ENCODE measurements around the gene FGD4.

The FGD4 gene

GRCh38 chr12:32515137-32515873, 115.9 kb downstream of the FGD4 start:
- Histone ChIP-seq H3K27me3 (ENCODE audit: insufficient read depth, low read length, poor library complexity) (no peaks in the 10 kb centered on the region), H3K9ac (ENCODE audit: low read depth, low read length) (no peak overlapping the region), H4K20me1 (ENCODE audit: insufficient read depth, low read length) (no peaks in the 10 kb centered on the region), H3K4me3 (ENCODE audit: low read depth in 1 of 2, low read length in 2 of 2) (no peak overlapping the region), H3K4me1 (ENCODE audit: insufficient read depth, low read length) (no peaks in the 10 kb centered on the region), H3K9me3 (ENCODE audit: insufficient read depth, low read length, severe bottlenecking) (no peaks in the 10 kb centered on the region), H3K36me3 (ENCODE audit: insufficient read depth, low read length) (no peaks in the 10 kb centered on the region), H3K4me2 (ENCODE audit: insufficient read depth, low read length) (no peak overlapping the region), H2AFZ (ENCODE audit: low read depth, low read length) (no peak overlapping the region), H3K27ac (ENCODE audit: low read length) (no peak overlapping the region), H3K79me2 (ENCODE audit: insufficient read depth, low read length) (no peaks in the 10 kb centered on the region)
- ATAC-seq (ENCODE audit: insufficient read depth, low read depth) (no peak), DNase-seq (no peak)
- TF ChIP-seq CTCF (IDR thresholded peaks at IDR 0.05; ENCODE audit: borderline replicate concordance, extremely low read depth, low read length, poor library complexity, severe bottlenecking) = no peak
- TF ChIP-seq EZH2 (IDR thresholded peaks at IDR 0.05; ENCODE audit: borderline replicate concordance, low read depth, low read length, severe bottlenecking) = no peak

- TF ChIP-seq EZH2 (IDR thresholded peaks at IDR 0.05; ENCODE audit: borderline replicate concordance, low read depth, low read length, severe bottlenecking) (no peak), CTCF (IDR thresholded peaks at IDR 0.05; ENCODE audit: borderline replicate concordance, extremely low read depth, low read length, poor library complexity, severe bottlenecking) (no peak)
- no peaks in the 10 kb centered on the region for H3K36me3 ChIP-seq (ENCODE audit: insufficient read depth, low read length)
- H3K9ac ChIP-seq (ENCODE audit: low read depth, low read length) = no peak overlapping the region
- no peaks in the 10 kb centered on the region for H4K20me1 ChIP-seq (ENCODE audit: insufficient read depth, low read length)
- H3K4me1 ChIP-seq (ENCODE audit: insufficient read depth, low read length) = no peaks in the 10 kb centered on the region
- H3K27me3 ChIP-seq (ENCODE audit: insufficient read depth, low read length, poor library complexity) = no peaks in the 10 kb centered on the region
- no peaks in the 10 kb centered on the region for H3K9me3 ChIP-seq (ENCODE audit: insufficient read depth, low read length, severe bottlenecking)
- H3K4me3 ChIP-seq (ENCODE audit: low read depth in 1 of 2, low read length in 2 of 2) = no peak overlapping the region
- DNase-seq = no peak
- no peak for ATAC-seq (ENCODE audit: insufficient read depth, low read depth)
- H3K79me2 ChIP-seq (ENCODE audit: insufficient read depth, low read length) = no peaks in the 10 kb centered on the region
- no peak overlapping the region for H2AFZ ChIP-seq (ENCODE audit: low read depth, low read length)
- H3K4me2 ChIP-seq (ENCODE audit: insufficient read depth, low read length) = no peak overlapping the region
- H3K27ac ChIP-seq (ENCODE audit: low read length) = no peak overlapping the region
These were observed 116.9 kb downstream of the FGD4 start for GRCh38 chr12:32516230-32516629.

- Histone ChIP-seq H3K9me3 (ENCODE audit: insufficient read depth, low read length, severe bottlenecking) (no peaks in the 10 kb centered on the region), H2AFZ (ENCODE audit: low read depth, low read length) (no peak overlapping the region), H3K79me2 (ENCODE audit: insufficient read depth, low read length) (no peaks in the 10 kb centered on the region), H3K9ac (ENCODE audit: low read depth, low read length) (no peak overlapping the region), H3K27me3 (ENCODE audit: insufficient read depth, low read length, poor library complexity) (no peaks in the 10 kb centered on the region), H3K4me1 (ENCODE audit: insufficient read depth, low read length) (no peaks in the 10 kb centered on the region), H4K20me1 (ENCODE audit: insufficient read depth, low read length) (no peaks in the 10 kb centered on the region), H3K36me3 (ENCODE audit: insufficient read depth, low read length) (no peaks in the 10 kb centered on the region), H3K4me3 (ENCODE audit: low read depth in 1 of 2, low read length in 2 of 2) (no peak overlapping the region), H3K4me2 (ENCODE audit: insufficient read depth, low read length) (no peak overlapping the region), H3K27ac (ENCODE audit: low read length) (no peak overlapping the region)
- TF ChIP-seq EZH2 (IDR thresholded peaks at IDR 0.05; ENCODE audit: borderline replicate concordance, low read depth, low read length, severe bottlenecking) = no peak
- no peak for TF ChIP-seq CTCF (IDR thresholded peaks at IDR 0.05; ENCODE audit: borderline replicate concordance, extremely low read depth, low read length, poor library complexity, severe bottlenecking)
- ATAC-seq (ENCODE audit: insufficient read depth, low read depth) (no peak), DNase-seq (no peak)
These were observed 118.6 kb downstream of the FGD4 start for GRCh38 chr12:32517966-32518365.
